Measurements from ENCODE around the gene AKR1C2. TPM values are rescaled to one million over a fixed set of nuclear protein-coding genes. Genes with fewer than 3 reads are reported as not detected.

AKR1C2 gene
- total RNA-seq, 1 experiment from 2014 or later: not detected

DNA sequence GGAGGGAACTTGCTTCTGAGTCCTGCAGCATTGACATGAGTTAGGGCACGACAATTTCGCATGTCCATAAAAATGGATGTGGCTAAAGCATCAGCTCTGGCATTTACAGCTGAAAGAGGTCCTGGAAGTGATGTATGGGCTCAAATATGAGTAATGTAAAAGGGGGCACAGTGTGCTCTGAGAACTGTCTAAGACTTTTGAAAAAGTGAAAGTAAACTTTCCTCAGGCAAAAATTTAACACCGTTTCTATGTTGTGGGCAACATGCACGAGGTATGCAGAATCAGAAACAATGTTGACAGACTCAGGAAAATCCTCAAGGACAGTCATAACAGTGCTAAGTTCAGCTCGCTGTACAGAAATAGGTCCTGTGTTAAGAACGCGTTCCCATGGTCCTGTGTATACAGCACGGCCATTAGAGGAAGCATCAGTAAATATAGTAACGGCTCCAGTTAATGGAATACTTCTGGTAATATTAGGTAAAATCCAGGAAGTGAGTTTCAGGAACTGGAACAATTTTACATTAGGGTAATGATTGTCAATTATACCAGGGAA is 37.9 kb upstream of the AKR1C2 start:
- Histone ChIP-seq H2AFZ (ENCODE audit: low read length) (no peak overlapping the region), H3K9me2 (replicated peaks; ENCODE audit: insufficient read depth, low read length) (no peaks in the 10 kb centered on the region), H3K4me1 (ENCODE audit: low read length) (no peaks in the 10 kb centered on the region), H3K9ac (ENCODE audit: low read length) (no peak overlapping the region), H3K27ac (ENCODE audit: low read length) (no peak overlapping the region), H3K79me2 (ENCODE audit: low read length) (no peaks in the 10 kb centered on the region), H3K4me3 (ENCODE audit: low read length) (no peak overlapping the region), H3K36me3 (ENCODE audit: insufficient read depth, low read length) (no peaks in the 10 kb centered on the region), H4K20me1 (ENCODE audit: insufficient read depth, low read depth, low read length) (no peaks in the 10 kb centered on the region), H3K4me2 (ENCODE audit: low read depth, low read length, poor library complexity, severe bottlenecking) (no peak overlapping the region), H3K9me3 (ENCODE audit: low read length) (no peaks in the 10 kb centered on the region), H3K27me3 (ENCODE audit: low read length) (no peaks in the 10 kb centered on the region)
- no peak for DNase-seq

- no peak overlapping the region for H3K9ac ChIP-seq (ENCODE audit: low read length)
- H2AFZ ChIP-seq (ENCODE audit: low read length): no peak overlapping the region
- H3K27me3 ChIP-seq (ENCODE audit: low read length): no peaks in the 10 kb centered on the region
- no peak overlapping the region for H3K4me2 ChIP-seq (ENCODE audit: low read depth, low read length, poor library complexity, severe bottlenecking)
- no peaks in the 10 kb centered on the region for H3K4me1 ChIP-seq (ENCODE audit: low read length)
- H3K4me3 ChIP-seq (ENCODE audit: low read length): no peak overlapping the region
- H4K20me1 ChIP-seq (ENCODE audit: insufficient read depth, low read depth, low read length): no peaks in the 10 kb centered on the region
- H3K9me3 ChIP-seq (ENCODE audit: low read length): no peaks in the 10 kb centered on the region
- no peaks in the 10 kb centered on the region for H3K79me2 ChIP-seq (ENCODE audit: low read length)
- DNase-seq: no peak
- no peak overlapping the region for H3K27ac ChIP-seq (ENCODE audit: low read length)
- H3K36me3 ChIP-seq (ENCODE audit: insufficient read depth, low read length): no peaks in the 10 kb centered on the region
- no peaks in the 10 kb centered on the region for H3K9me2 ChIP-seq (replicated peaks; ENCODE audit: insufficient read depth, low read length)
Observed at GRCh38 chr10:5040781-5041470, 37.3 kb upstream of the AKR1C2 start.

DNA sequence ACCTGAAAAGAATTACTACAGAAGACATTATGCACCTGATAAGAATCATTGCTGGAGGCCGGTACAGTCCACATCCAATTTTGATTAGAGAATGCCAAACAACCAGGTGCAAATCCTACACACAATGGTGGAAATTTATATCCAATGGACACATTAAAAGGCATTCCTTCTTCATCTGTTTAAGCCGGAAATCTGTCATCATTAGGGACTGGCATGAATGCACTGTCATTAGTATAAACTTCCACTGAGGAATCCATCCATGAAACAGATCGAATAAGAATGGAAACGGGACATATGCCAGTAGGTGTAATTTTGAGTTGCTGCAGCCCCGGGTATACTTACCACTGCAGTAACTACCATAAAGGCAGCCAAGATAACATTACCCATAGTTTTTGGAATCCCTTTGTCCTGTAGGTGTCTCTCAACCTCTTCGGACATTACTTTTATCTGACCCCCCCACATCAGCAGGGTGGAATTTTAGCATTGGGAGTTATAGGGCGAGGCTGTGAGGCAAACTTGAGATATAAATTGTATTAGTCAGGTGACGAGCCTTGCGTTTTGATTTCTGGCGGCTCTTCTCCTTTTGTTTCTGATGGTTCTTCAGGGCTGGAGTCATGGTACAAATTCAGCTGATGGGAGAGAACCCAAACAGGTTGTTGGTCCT is 36.5 kb upstream of the AKR1C2 start:
- no peaks in the 10 kb centered on the region for H3K4me1 ChIP-seq (ENCODE audit: low read length)
- H3K9me3 ChIP-seq (ENCODE audit: low read length): no peaks in the 10 kb centered on the region
- H4K20me1 ChIP-seq (ENCODE audit: insufficient read depth, low read depth, low read length): no peaks in the 10 kb centered on the region
- no peaks in the 10 kb centered on the region for H3K27me3 ChIP-seq (ENCODE audit: low read length)
- no peaks in the 10 kb centered on the region for H3K36me3 ChIP-seq (ENCODE audit: insufficient read depth, low read length)
- no peaks in the 10 kb centered on the region for H3K9me2 ChIP-seq (replicated peaks; ENCODE audit: insufficient read depth, low read length)
- H3K4me2 ChIP-seq (ENCODE audit: low read depth, low read length, poor library complexity, severe bottlenecking): no peak overlapping the region
- no peak for DNase-seq
- no peak overlapping the region for H3K4me3 ChIP-seq (ENCODE audit: low read length)
- no peak overlapping the region for H3K27ac ChIP-seq (ENCODE audit: low read length)
- no peak overlapping the region for H2AFZ ChIP-seq (ENCODE audit: low read length)
- H3K79me2 ChIP-seq (ENCODE audit: low read length): no peaks in the 10 kb centered on the region
- no peak overlapping the region for H3K9ac ChIP-seq (ENCODE audit: low read length)

GRCh38 chr10:5038733-5039132 is 35.1 kb upstream of the AKR1C2 start:
- no peak overlapping the region for H3K27ac ChIP-seq (ENCODE audit: low read length)
- H3K79me2 ChIP-seq (ENCODE audit: low read length): no peaks in the 10 kb centered on the region
- no peaks in the 10 kb centered on the region for H3K36me3 ChIP-seq (ENCODE audit: insufficient read depth, low read length)
- H3K9me2 ChIP-seq (replicated peaks; ENCODE audit: insufficient read depth, low read length): no peaks in the 10 kb centered on the region
- H3K4me2 ChIP-seq (ENCODE audit: low read depth, low read length, poor library complexity, severe bottlenecking): no peak overlapping the region
- no peak overlapping the region for H3K9ac ChIP-seq (ENCODE audit: low read length)
- no peak for DNase-seq
- no peaks in the 10 kb centered on the region for H4K20me1 ChIP-seq (ENCODE audit: insufficient read depth, low read depth, low read length)
- peaks cover 6% of the 10 kb centered on the region; the same call in 1 of the 2 replicates for H3K9me3 ChIP-seq (ENCODE audit: low read length)
- no peak overlapping the region for H2AFZ ChIP-seq (ENCODE audit: low read length)
- no peaks in the 10 kb centered on the region; the same call in 1 of the 2 replicates for H3K27me3 ChIP-seq (ENCODE audit: low read length)
- no peak overlapping the region for H3K4me3 ChIP-seq (ENCODE audit: low read length)
- H3K4me1 ChIP-seq (ENCODE audit: low read length): no peaks in the 10 kb centered on the region

GRCh38 chr10:5038101-5038500 is 34.4 kb upstream of the AKR1C2 start:
- Histone ChIP-seq H3K27me3 (ENCODE audit: low read length) (no peaks in the 10 kb centered on the region; the same call in 1 of the 2 replicates), H3K4me1 (ENCODE audit: low read length) (no peaks in the 10 kb centered on the region), H3K27ac (ENCODE audit: low read length) (no peak overlapping the region), H3K4me3 (ENCODE audit: low read length) (no peak overlapping the region), H3K9me3 (ENCODE audit: low read length) (peaks cover 6% of the 10 kb centered on the region; the same call in 1 of the 2 replicates), H3K9me2 (replicated peaks; ENCODE audit: insufficient read depth, low read length) (no peaks in the 10 kb centered on the region), H3K79me2 (ENCODE audit: low read length) (no peaks in the 10 kb centered on the region), H3K36me3 (ENCODE audit: insufficient read depth, low read length) (no peaks in the 10 kb centered on the region), H3K4me2 (ENCODE audit: low read depth, low read length, poor library complexity, severe bottlenecking) (no peak overlapping the region), H4K20me1 (ENCODE audit: insufficient read depth, low read depth, low read length) (no peaks in the 10 kb centered on the region), H2AFZ (ENCODE audit: low read length) (no peak overlapping the region), H3K9ac (ENCODE audit: low read length) (no peak overlapping the region)
- DNase-seq: no peak

GRCh38 chr10:5036511-5036910 is 32.9 kb upstream of the AKR1C2 start:
- Histone ChIP-seq H3K27me3 (ENCODE audit: low read length) (no peaks in the 10 kb centered on the region; the same call in 1 of the 2 replicates), H3K27ac (ENCODE audit: low read length) (no peak overlapping the region), H3K9ac (ENCODE audit: low read length) (no peak overlapping the region), H3K9me3 (ENCODE audit: low read length) (peaks cover 6% of the 10 kb centered on the region; the same call in 1 of the 2 replicates), H4K20me1 (ENCODE audit: insufficient read depth, low read depth, low read length) (no peaks in the 10 kb centered on the region), H3K9me2 (replicated peaks; ENCODE audit: insufficient read depth, low read length) (no peaks in the 10 kb centered on the region), H3K4me1 (ENCODE audit: low read length) (no peaks in the 10 kb centered on the region), H2AFZ (ENCODE audit: low read length) (no peak overlapping the region), H3K36me3 (ENCODE audit: insufficient read depth, low read length) (no peaks in the 10 kb centered on the region), H3K79me2 (ENCODE audit: low read length) (no peaks in the 10 kb centered on the region), H3K4me2 (ENCODE audit: low read depth, low read length, poor library complexity, severe bottlenecking) (no peak overlapping the region), H3K4me3 (ENCODE audit: low read length) (no peak overlapping the region)
- no peak for DNase-seq

DNA sequence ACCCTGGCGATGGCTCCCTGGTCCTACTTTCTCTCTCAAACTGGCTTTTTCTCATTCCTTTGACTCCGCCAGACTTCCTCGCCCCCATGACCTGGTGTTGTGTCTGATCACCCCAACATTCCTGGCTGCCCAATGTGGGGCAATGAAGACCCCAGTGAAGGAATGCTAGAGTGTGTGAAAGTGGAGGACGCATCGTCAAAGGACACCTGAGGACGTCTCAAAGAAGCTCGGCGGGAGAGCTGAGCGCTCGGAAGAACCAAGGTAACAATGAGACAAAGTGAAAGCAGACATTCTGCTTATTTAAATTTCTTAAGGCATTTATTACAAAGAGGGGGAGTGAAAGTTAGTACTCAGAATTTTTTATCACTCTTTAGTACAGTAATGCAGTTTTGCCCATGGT is 31.7 kb upstream of the AKR1C2 start:
- Histone ChIP-seq H3K9me3 (ENCODE audit: low read length) (peaks cover 10% of the 10 kb centered on the region), H3K4me3 (ENCODE audit: low read length) (no peak overlapping the region), H3K27me3 (ENCODE audit: low read length) (no peaks in the 10 kb centered on the region; the same call in 1 of the 2 replicates), H3K79me2 (ENCODE audit: low read length) (no peaks in the 10 kb centered on the region), H3K4me1 (ENCODE audit: low read length) (no peaks in the 10 kb centered on the region), H2AFZ (ENCODE audit: low read length) (no peak overlapping the region), H3K9me2 (replicated peaks; ENCODE audit: insufficient read depth, low read length) (no peaks in the 10 kb centered on the region), H3K9ac (ENCODE audit: low read length) (no peak overlapping the region), H3K27ac (ENCODE audit: low read length) (no peak overlapping the region), H3K4me2 (ENCODE audit: low read depth, low read length, poor library complexity, severe bottlenecking) (no peak overlapping the region), H4K20me1 (ENCODE audit: insufficient read depth, low read depth, low read length) (no peaks in the 10 kb centered on the region), H3K36me3 (ENCODE audit: insufficient read depth, low read length) (no peaks in the 10 kb centered on the region)
- DNase-seq: no peak

DNA sequence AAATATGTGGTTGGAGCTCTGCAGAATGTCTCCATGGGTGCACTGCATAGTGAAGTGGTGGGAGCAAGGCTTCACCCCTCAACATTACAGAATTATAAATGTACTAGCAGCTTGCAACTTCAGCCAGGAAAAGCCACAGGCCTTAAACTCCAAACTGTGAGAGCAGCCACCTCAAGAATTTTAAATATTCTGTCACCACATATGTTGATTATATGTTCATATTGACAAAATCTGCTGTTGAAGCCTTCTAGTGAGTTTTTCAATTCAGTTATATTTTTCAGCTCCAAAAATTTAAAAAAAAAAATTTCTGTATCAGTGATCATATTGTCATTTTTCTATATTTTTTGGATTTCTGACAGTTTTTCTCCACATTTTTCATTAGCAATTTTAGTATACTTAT is 30.9 kb upstream of the AKR1C2 start:
- Histone ChIP-seq H3K9me3 (ENCODE audit: low read length) (peaks cover 14% of the 10 kb centered on the region), H3K27ac (ENCODE audit: low read length) (no peak overlapping the region), H3K79me2 (ENCODE audit: low read length) (no peaks in the 10 kb centered on the region), H3K27me3 (ENCODE audit: low read length) (no peaks in the 10 kb centered on the region; the same call in 1 of the 2 replicates), H3K36me3 (ENCODE audit: insufficient read depth, low read length) (no peaks in the 10 kb centered on the region), H3K4me3 (ENCODE audit: low read length) (no peak overlapping the region), H3K4me2 (ENCODE audit: low read depth, low read length, poor library complexity, severe bottlenecking) (no peak overlapping the region), H2AFZ (ENCODE audit: low read length) (no peak overlapping the region), H3K9ac (ENCODE audit: low read length) (no peak overlapping the region), H3K4me1 (ENCODE audit: low read length) (no peaks in the 10 kb centered on the region), H4K20me1 (ENCODE audit: insufficient read depth, low read depth, low read length) (no peaks in the 10 kb centered on the region), H3K9me2 (replicated peaks; ENCODE audit: insufficient read depth, low read length) (no peaks in the 10 kb centered on the region)
- no peak for DNase-seq

Data from Karpas-422 (cell line).